Measurements from ENCODE around the gene USO1. TPM values are rescaled to one million over a fixed set of nuclear protein-coding genes. Genes with fewer than 3 reads are reported as not detected.

USO1 gene
- total and polyA plus RNA-seq, 2 of the 13 experiments (the other 11 are each of a cell fraction or from before 2014, with no cell fraction given) = 52.2 to 87.7 TPM

- TF ChIP-seq FUBP1 (CRISPR knock-in tag; IDR thresholded peaks at IDR 0.05; ENCODE audit: borderline replicate concordance) = no peak
- no peak for TF ChIP-seq SP140L (CRISPR knock-in tag; IDR thresholded peaks at IDR 0.05; ENCODE audit: borderline replicate concordance)
- no peak for TF ChIP-seq ZNF263 (CRISPR knock-in tag; IDR thresholded peaks at IDR 0.05)
- no peak; the same call in 1 of the 2 replicates for TF ChIP-seq SAFB2 (CRISPR knock-in tag; IDR thresholded peaks at IDR 0.05; ENCODE audit: borderline replicate concordance, low read depth)
- TF ChIP-seq TIGD3 (CRISPR knock-in tag; IDR thresholded peaks at IDR 0.05; ENCODE audit: borderline replicate concordance) = no peak
- TF ChIP-seq ZC3H4 (CRISPR knock-in tag; IDR thresholded peaks at IDR 0.05; ENCODE audit: borderline replicate concordance) = no peak; the same call in 1 of the 2 replicates
- TF ChIP-seq ZNF280B (CRISPR knock-in tag; IDR thresholded peaks at IDR 0.05; ENCODE audit: borderline replicate concordance) = no peak
- TF ChIP-seq ZNF605 (CRISPR knock-in tag; IDR thresholded peaks at IDR 0.05) = no peak; the same call in 1 of the 2 replicates
- no peak for TF ChIP-seq ZNF740 (CRISPR knock-in tag; IDR thresholded peaks at IDR 0.05)
- TF ChIP-seq TSC22D2 (CRISPR knock-in tag; IDR thresholded peaks at IDR 0.05; ENCODE audit: borderline replicate concordance) = no peak; the same call in 1 of the 2 replicates
- no peak for TF ChIP-seq TFAP4 (IDR thresholded peaks at IDR 0.05; ENCODE audit: borderline replicate concordance, low read depth)
- TF ChIP-seq ZNF510 (CRISPR knock-in tag; IDR thresholded peaks at IDR 0.05; ENCODE audit: low read depth) = no peak
- TF ChIP-seq SRSF9 (IDR thresholded peaks at IDR 0.05; ENCODE audit: borderline replicate concordance, insufficient read depth, low read depth, low read length, poor library complexity, severe bottlenecking) = no peak
- TF ChIP-seq ZBTB43 (CRISPR knock-in tag; conservative IDR thresholded peaks at IDR 0.05) = no peak; the same call in 1 of the 2 replicates
- TF ChIP-seq ATAD3A (CRISPR knock-in tag; IDR thresholded peaks at IDR 0.05) = no peak
- TF ChIP-seq PHF21A (CRISPR knock-in tag; IDR thresholded peaks at IDR 0.05) = peak; percentile 54; the same call in 1 of the 2 replicates
- TF ChIP-seq ZNF136 (CRISPR knock-in tag; IDR thresholded peaks at IDR 0.05; ENCODE audit: low read depth) = no peak
- TF ChIP-seq CHD2 (IDR thresholded peaks at IDR 0.05; ENCODE audit: low read depth, low read length) = no peak; the same call in none of the 2 replicates
- no peak for TF ChIP-seq ZNF549 (CRISPR knock-in tag; IDR thresholded peaks at IDR 0.05)
- TF ChIP-seq ZC3H13 (CRISPR knock-in tag; IDR thresholded peaks at IDR 0.05) = 0 out of 2 replicates have a peak, but pooled peaks have one; percentile 49
These were observed 719 bp downstream of the USO1 start (continued) for GRCh38 chr4:75724867-75725724.
